ENCODE data around the gene SLC22A13. TPM values are rescaled to one million over a fixed set of nuclear protein-coding genes. Genes with fewer than 3 reads are reported as not detected.

The SLC22A13 gene
- total RNA-seq, 4 donors from 2014 or later = 0.32 to 0.68 (median 0.60) TPM; not detected in 1

DNA sequence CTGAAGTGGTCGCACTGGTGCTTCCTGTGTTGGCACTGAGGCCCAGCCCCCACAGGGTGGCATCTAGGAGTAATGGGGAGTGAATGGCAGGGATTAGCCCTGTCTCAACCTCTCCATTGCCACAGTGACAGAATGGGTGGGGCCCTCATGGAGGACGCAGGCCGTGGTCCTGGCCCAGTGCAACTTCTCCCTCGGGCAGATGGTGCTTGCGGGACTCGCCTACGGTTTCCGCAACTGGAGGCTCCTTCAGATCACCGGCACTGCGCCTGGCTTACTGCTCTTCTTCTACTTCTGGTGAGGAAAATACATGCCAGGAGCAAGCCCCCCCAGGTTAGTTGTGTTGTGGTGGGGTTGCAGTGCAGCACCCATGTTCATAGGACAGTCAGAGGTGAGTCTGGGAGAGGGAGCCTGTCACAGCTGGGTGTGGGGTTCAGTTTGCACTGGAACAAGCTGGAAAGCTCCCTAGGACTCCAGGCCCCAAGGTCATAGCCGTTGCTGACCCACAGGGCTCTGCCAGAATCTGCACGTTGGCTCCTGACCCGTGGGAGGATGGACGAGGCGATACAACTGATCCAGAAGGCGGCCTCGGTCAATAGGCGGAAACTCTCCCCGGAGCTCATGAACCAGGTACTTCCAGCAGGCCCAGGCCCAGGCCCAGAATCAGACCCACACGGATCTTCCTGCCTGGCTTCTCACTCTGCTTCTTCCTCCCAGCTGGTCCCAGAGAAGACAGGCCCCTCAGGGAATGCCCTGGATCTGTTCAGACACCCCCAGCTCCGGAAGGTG is 9.4 kb downstream of the SLC22A13 start:
- no peak overlapping the region for H3K4me3 ChIP-seq
- in situ Hi-C loops (cut with MboI; ENCODE audit: low pct_ligation_motif_present in 1 of 4, low pct_unique_long_range_greater_than_20kb in 1 of 4, low sequenced_read_pairs in 3 of 4) = no loop called here
- DNase-seq = no peak
- H3K36me3 ChIP-seq = no peaks in the 10 kb centered on the region
- intact Hi-C loops (cut with DNase I; ENCODE audit: low total_unique reads) = no loop called here
- TF ChIP-seq CTCF (IDR thresholded peaks at IDR 0.05) = no peak
- no peak for TF ChIP-seq POLR2A (IDR thresholded peaks at IDR 0.05)
- TF ChIP-seq EP300 (IDR thresholded peaks at IDR 0.05; ENCODE audit: low read depth) = no peak
- no peak for TF ChIP-seq POLR2AphosphoS5 (IDR thresholded peaks at IDR 0.05)
- no peaks in the 10 kb centered on the region for H3K4me1 ChIP-seq
- WGBS, 2 donors (ENCODE audit: low coverage in 1 of 2) = 93% methylated on average over 18 of the region's 21 CpGs; no CpG with 5 or more reads in 1 of the 2 donors
- no peaks in the 10 kb centered on the region for H3K27me3 ChIP-seq
- H3K9me3 ChIP-seq = no peaks in the 10 kb centered on the region
- no peak overlapping the region for H3K27ac ChIP-seq

- no peaks in the 10 kb centered on the region for H3K36me3 ChIP-seq
- no peak for DNase-seq
- in situ Hi-C loops (cut with MboI; ENCODE audit: low pct_ligation_motif_present in 1 of 4, low pct_unique_long_range_greater_than_20kb in 1 of 4, low sequenced_read_pairs in 3 of 4) (no loop called here), intact Hi-C loops (cut with DNase I; ENCODE audit: low total_unique reads) (no loop called here)
- H3K4me1 ChIP-seq = no peaks in the 10 kb centered on the region
- no peak overlapping the region for H3K27ac ChIP-seq
- H3K9me3 ChIP-seq = no peaks in the 10 kb centered on the region
- no peaks in the 10 kb centered on the region for H3K27me3 ChIP-seq
- TF ChIP-seq EP300 (IDR thresholded peaks at IDR 0.05; ENCODE audit: low read depth) = no peak
- no peak for TF ChIP-seq CTCF (IDR thresholded peaks at IDR 0.05)
- TF ChIP-seq POLR2AphosphoS5 (IDR thresholded peaks at IDR 0.05) = no peak
- 95% methylated on average over 8 of the region's 8 CpGs; no CpG with 5 or more reads in 1 of the 2 donors for WGBS, 2 donors (ENCODE audit: low coverage in 1 of 2)
- no peak overlapping the region for H3K4me3 ChIP-seq
Measured at GRCh38 chr3:38275658-38276057, 10.0 kb downstream of the SLC22A13 start.

- no peaks in the 10 kb centered on the region for H3K27me3 ChIP-seq
- H3K4me3 ChIP-seq = no peak overlapping the region
- H3K36me3 ChIP-seq = no peaks in the 10 kb centered on the region
- 92 to 100% methylated on average over 1 to 13 of the region's 13 CpGs for WGBS, 2 donors (ENCODE audit: low coverage in 1 of 2)
- no peak overlapping the region for H3K27ac ChIP-seq
- in situ Hi-C loops (cut with MboI; ENCODE audit: low pct_ligation_motif_present in 1 of 4, low pct_unique_long_range_greater_than_20kb in 1 of 4, low sequenced_read_pairs in 3 of 4) = no loop called here
- H3K4me1 ChIP-seq = no peaks in the 10 kb centered on the region
- intact Hi-C loops (cut with DNase I; ENCODE audit: low total_unique reads) = no loop called here
- no peak for DNase-seq
- TF ChIP-seq CTCF (IDR thresholded peaks at IDR 0.05) = no peak
- TF ChIP-seq POLR2A (IDR thresholded peaks at IDR 0.05) = no peak
- no peaks in the 10 kb centered on the region for H3K9me3 ChIP-seq
Measured at GRCh38 chr3:38276081-38276916, 10.7 kb downstream of the SLC22A13 start.

DNA sequence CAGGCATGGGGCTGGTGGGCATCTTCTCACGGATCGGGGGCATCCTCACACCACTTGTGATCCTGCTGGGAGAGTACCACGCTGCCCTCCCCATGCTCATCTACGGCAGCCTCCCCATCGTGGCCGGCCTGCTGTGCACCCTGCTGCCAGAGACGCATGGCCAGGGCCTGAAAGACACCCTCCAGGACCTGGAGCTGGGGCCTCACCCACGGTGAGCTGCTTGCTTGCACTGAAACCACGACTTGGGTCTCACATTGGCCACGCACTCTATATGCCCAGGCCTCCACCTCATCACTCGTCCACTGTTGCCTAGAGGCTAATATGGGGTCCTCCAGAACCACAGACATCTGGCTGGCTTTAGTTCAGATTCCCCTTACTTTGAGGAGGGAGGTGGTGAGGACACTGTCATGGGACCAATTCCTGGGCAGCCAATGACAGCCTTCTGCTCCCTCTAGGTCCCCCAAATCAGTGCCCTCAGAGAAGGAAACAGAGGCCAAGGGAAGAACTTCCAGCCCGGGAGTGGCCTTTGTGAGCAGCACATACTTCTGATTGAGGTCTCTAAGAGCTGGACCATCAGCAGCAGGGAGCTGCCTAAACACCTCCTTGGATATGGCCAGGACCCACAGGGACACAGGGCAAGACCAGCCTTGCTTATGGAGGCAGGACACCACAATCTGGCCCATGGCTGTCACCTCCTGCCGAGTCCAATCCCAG is 11.5 kb downstream of the SLC22A13 start:
- in situ Hi-C loops (cut with MboI; ENCODE audit: low pct_ligation_motif_present in 1 of 4, low pct_unique_long_range_greater_than_20kb in 1 of 4, low sequenced_read_pairs in 3 of 4) = no loop called here
- Histone ChIP-seq H3K27me3 (no peaks in the 10 kb centered on the region), H3K4me1 (no peaks in the 10 kb centered on the region), H3K36me3 (no peaks in the 10 kb centered on the region), H3K27ac (no peak overlapping the region), H3K9me3 (no peaks in the 10 kb centered on the region), H3K4me3 (no peak overlapping the region)
- intact Hi-C loops (cut with DNase I; ENCODE audit: low total_unique reads) = no loop called here
- TF ChIP-seq CTCF (IDR thresholded peaks at IDR 0.05) (no peak), POLR2A (IDR thresholded peaks at IDR 0.05) (no peak), POLR2AphosphoS5 (IDR thresholded peaks at IDR 0.05) (no peak), EP300 (IDR thresholded peaks at IDR 0.05; ENCODE audit: low read depth) (no peak)
- 93 to 100% methylated on average over 1 to 12 of the region's 13 CpGs for WGBS, 2 donors (ENCODE audit: low coverage in 1 of 2)
- DNase-seq = no peak

Measured in transverse colon (tissue), 4 donors.